ENCODE data around the gene STXBP1.

DNA sequence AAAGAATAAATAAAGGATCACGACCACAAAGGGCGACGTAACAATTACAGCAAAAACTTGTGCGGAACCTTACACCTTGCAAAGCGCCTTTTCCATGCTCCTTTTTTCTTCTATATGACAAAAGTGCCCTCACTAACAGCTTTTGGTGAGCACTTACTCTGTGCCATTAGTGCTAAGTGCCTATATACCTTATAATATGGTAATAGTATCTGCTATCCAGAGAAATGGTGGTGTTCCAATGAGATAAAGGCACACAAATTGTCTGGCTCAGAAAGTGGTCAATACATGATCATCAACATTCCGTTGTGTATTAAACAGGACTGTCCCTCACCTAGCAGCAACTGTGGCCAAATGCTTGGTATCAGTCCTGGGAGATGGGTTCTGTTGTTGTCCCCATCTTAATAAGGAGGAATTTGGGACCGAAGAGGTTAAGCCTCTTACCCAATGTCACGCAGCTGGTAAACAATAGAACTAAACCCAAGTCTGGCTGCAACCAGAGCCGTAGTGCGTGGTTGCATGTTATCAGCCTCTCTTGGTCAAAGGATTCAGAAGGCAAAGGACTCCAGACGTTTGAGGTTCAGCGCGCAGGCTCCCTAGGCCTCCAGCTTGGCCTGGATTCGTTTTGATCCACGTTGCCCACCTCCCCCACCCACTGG, 123.6 kb downstream of the STXBP1 start:
- TF ChIP-seq, protein P1, sequence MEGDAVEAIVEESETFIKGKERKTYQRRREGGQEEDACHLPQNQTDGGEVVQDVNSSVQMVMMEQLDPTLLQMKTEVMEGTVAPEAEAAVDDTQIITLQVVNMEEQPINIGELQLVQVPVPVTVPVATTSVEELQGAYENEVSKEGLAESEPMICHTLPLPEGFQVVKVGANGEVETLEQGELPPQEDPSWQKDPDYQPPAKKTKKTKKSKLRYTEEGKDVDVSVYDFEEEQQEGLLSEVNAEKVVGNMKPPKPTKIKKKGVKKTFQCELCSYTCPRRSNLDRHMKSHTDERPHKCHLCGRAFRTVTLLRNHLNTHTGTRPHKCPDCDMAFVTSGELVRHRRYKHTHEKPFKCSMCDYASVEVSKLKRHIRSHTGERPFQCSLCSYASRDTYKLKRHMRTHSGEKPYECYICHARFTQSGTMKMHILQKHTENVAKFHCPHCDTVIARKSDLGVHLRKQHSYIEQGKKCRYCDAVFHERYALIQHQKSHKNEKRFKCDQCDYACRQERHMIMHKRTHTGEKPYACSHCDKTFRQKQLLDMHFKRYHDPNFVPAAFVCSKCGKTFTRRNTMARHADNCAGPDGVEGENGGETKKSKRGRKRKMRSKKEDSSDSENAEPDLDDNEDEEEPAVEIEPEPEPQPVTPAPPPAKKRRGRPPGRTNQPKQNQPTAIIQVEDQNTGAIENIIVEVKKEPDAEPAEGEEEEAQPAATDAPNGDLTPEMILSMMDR (CRISPR knock-in tag; IDR thresholded peaks at IDR 0.05), result no peak
- no peak for TF ChIP-seq ZNF264 (CRISPR knock-in tag; IDR thresholded peaks at IDR 0.05)

Measured in HepG2 (cell line).